H4 (cell line): ENCODE data around the gene PCSK5. TPM values are rescaled to one million over a fixed set of nuclear protein-coding genes. Genes with fewer than 3 reads are reported as not detected.
"Not testable (repeated sequence)": the region's sequence is repeated elsewhere in the genome, so short reads cannot be mapped to it uniquely, and the experiment has no call there.

Experiments
- DNase-seq: peaks from one replicate; pipeline ENCODE4 v3.0.0-alpha.2; 2015; ENCODE audit warnings: low spot score
- total RNA-seq: library from RNA; depleted of rRNA; stranded (reverse); fragments of >200 nt; shearing (Covaris generic); gene quantifications from 2 replicates; pipeline ENCODE4 v1.2.3, GENCODE V29; 2014

PCSK5 gene
- total RNA-seq, 1 experiment from 2014 or later: 2.4 TPM

DNA sequence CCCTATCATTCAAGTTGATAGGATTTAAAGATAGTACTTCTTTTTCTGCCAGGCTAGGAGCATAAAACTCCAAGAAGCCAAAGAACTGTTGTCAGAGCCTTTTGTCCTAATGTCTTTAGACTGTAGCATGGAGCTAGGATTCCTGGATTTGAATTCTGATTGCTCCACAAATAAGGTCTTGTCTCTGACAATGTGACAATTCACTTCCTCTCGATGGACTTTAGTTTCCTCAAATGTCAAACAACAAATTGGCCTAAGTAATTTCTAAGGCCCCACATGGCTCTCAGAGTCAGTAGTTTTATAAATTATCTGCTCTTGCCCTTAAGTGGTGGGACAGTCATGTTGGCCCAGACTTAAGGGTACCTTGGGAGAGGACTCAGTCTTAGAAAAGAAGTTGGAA lies 467.1 kb downstream of the PCSK5 start:
- no peak for DNase-seq

DNA sequence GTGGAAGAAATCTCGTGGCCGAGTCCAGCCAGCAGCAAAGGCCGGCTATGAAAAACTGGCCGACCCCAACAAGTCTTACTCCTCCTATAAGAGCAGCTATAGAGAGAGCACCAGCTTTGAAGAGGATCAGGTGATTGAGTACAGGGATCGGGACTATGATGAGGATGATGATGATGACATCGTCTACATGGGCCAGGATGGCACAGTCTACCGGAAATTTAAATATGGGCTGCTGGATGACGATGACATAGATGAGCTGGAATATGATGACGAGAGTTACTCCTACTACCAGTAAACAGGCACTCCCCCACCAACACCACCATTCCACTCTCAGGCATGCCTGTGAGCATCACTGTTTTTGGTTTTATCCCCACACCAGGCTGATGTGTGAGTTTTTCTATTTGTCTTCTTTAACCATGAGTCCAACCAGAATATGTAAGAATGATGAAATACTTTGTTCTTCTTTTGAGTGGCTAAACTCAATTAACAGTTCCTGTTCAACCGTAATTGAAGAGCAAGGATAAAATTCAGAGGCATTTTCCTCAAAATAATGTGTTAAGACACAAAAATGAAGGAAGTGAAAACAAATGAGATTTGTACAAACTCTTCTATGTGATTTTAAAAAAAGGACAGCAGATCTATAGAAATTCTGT lies 468.3 kb downstream of the PCSK5 start:
- no peak for DNase-seq

DNA sequence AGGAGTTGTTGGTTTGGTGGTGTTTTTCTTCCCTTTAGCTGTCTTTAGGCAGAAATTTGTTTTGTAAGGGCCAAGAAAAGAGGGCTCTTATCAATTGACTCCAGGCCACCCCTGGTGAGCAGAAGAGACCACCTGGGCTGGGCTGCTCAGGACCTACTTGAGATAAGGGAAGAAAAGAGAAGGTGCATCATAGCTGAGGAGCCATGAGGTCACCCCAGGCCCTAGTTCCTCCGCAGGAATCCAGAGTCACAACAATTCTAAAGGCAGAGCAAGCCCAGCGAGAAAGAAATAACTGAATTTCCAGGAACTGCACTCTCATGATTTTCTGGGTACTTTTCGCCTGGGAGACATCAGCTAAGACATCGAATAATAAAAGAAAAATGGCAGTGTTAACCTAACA lies 468.9 kb downstream of the PCSK5 start:
- DNase-seq: no peak

DNA sequence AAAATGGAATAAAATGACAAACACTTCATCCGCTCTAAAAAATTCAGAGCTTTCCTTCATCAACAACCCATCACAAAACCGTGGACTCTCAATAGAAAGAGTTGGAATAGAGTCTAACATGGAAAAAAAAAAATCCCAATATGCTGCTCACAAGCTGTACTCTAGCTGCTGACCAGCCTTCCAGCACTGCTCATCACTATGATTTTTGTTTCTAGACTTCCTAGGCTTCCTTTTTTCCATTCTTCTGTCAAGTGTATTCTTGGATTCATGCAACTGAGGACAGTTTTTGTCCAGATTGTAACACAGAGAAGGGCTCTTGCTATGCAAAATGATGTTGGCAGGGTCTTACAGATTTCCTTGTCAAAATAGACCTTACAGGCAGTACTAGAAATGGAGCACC lies 469.3 kb downstream of the PCSK5 start:
- no peak for DNase-seq

DNA sequence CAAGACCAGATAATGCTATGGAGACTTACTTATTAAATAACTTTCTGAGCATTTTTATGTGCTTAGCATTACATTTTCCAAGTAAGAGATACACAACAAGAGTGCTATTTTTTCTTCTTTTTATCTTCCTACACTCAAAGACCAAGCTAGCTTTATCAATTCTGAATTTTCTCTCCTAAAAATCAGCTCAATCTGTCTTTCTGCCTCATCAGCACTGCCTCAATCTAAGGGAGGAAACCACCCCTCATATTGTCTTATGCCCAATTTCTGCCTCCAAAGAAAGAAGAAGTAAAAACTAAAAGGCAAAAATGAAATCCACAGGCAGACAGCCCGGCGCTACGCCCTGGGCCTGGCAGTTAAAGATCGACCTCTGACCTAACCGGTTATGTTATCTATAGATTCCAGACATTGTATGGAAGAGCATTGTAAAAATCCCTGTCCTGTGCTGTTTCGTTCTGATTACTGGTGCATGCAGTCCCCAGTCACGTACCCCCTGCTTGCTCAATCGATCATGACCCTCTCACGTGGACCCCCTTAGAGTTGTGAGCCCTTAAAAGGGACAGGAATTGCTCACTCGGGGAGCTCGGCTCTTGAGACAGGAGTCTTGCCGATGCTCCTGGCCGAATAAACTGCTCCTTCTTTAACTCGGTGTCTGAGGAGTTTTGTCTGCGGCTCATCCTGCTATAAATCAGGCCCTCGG lies 472.0 kb downstream of the PCSK5 start:
- DNase-seq: not testable (repeated sequence)

DNA sequence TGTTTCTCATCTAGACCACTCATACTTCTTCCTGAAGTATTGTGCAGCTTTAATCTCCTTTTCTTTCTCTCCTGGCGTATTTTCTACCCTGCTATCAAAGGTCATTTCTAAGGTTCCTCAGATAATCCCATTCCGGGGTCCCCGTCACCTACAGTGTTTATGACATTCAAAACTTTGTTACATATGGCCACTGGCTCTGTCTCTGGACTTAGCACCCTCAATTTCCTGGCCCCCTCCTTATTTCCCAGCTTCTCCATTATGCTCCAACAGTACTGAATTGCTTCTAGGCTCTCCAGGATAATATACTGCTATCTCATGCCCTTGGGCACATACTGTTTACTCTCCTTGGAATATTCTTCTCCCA lies 472.5 kb downstream of the PCSK5 start:
- no peak for DNase-seq

DNA sequence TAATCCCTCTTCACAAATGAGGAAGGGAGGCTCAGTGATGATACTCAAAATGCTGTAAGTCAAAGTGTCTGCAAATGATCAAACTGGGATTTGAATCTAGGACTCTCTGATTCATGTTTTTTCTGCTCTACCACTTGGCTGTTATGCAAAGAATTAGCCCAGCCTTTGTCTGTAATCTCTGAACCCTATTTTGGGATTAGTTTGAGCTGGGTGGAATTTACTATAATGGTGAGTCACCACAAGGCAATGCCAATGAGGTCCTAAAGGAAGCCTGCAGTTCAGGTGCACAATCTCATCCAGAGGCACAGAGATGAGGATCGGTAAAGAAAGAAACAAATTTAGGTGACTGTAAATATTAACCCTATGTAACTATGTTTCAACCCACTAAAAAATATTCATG lies 474.6 kb downstream of the PCSK5 start:
- no peak for DNase-seq

DNA sequence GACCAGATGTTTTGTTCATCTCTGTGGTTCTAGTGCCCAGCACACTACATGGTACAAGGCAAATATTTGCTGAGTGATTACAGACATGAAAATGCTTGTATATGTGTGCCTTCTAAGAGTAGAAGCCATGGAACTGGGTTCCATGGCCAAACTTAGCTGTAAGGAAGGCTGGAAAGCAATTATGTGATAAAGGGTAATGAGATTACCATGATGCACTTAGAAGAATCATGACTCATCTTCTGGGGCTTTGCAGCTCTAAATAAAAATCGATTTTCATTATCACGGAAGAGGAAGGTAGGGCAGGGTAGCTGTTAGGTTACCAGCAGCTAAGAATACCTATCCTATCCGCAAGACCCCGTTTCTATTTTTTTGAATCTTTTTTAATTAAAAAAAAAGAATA lies 475.8 kb downstream of the PCSK5 start:
- DNase-seq: no peak

DNA sequence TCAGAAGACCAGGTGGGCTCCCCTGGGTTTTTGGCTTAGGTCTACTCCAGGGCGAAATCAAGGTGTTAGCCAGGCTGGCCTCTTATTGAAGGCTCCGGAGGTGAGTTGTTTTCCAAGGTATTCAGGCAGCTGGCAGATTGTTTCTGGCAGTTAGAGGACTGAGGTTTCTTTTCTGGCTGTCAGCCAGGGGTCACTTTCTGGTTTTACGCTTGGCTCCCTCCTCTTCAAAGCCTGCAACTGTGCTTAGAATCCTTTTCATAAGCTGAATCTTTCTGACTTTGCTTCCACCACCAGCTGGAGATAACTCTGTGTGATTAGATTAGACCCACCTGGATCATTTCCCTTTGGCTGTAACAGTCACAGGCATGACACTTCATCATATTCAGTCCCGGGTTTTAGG lies 479.1 kb downstream of the PCSK5 start:
- peak; percentile 48 for DNase-seq

DNA sequence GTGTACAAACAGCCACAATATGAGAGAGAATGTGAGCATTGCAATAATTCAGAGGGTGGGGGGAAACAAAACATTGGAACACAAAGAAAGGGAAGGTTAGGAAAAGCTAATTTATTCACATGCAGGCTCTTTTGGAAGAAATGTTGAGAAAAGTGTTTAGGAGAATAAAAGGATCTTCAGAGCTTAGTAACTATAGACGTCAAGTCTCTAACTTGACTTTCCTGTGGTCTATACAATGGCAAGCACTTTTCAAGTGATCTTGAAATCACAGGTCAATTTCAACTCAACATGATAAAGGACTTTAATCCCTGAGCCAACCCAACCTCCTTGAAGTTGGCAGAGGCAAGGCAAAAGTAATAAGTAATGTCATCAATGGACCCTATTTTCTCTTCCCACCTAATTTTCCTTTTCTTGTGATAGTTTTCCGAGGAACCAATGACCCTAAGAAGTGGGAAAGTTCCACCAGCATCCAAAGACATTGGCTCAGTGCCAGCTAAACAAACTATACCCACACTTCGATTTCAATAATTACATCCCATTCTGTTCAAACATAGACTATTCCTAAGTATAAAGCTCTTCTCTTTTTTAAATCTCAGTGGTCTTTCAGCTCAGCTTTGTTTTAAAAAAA lies 480.0 kb downstream of the PCSK5 start:
- no peak for DNase-seq

DNA sequence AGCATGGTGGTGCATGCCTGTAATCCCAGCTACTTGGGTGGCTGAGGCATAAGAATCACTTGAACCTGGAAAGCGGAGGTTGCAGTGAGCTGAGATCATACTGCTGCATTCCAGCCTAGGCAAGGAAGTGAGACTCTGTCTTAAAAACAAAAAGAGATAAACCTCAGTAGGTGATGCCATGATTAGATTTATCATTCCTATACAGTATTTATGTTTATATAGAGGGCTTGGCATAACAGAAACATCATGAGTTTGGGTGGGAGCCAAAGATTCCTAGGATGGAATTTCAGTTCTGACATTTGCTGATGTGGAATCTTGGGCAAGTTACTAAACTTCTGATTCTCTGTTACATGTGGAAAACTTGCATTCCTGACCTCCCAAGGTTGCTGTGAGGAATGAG lies 481.4 kb downstream of the PCSK5 start:
- DNase-seq: no peak

DNA sequence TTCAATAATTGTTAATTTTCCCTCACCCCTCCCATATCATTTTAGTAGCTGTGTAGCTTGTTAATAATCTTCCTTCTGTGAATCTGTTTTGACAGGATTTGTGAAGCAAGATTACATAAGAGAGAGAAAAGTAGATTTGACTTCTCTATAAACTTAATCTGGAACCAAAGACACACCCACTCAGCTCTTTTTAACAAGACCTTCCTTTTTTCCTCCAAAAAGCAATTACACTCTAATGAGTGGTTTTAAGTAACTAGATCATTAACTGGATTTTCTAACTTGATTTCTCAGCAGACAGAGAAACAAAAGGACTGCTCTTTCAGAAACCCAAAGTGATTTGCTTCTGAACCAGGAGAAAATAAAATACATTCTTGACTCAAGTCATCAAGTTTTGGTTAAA lies 481.9 kb downstream of the PCSK5 start:
- no peak for DNase-seq

DNA sequence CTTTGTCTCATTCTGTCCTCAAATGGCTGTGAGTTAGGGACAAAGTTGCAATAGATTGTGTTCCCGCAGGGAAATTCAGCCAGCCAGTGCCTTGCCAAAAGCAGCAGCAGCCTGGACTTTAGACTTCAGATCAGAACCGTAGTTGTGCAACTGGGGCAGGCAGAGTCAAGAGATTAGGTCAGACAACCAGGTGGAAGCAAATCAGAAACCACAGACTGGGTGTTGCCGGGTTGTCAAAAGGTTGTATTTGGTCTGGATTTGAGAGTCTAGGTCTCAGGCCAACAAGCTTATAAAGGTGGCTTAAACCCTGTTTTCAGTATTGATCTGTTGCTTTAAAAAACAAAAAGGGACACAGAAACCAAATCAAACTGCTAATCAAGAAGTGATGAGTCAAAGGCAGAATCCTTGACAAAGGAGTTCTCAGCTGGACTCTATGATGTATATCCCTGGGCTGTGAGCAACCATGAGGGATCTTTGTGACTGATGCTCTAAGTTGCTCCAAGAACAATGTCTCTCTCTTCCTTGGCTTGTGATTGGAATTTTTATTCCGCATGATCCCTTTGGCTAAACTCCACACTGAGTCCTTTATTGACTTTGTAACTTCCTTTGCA lies 482.8 kb downstream of the PCSK5 start:
- DNase-seq: no peak

DNA sequence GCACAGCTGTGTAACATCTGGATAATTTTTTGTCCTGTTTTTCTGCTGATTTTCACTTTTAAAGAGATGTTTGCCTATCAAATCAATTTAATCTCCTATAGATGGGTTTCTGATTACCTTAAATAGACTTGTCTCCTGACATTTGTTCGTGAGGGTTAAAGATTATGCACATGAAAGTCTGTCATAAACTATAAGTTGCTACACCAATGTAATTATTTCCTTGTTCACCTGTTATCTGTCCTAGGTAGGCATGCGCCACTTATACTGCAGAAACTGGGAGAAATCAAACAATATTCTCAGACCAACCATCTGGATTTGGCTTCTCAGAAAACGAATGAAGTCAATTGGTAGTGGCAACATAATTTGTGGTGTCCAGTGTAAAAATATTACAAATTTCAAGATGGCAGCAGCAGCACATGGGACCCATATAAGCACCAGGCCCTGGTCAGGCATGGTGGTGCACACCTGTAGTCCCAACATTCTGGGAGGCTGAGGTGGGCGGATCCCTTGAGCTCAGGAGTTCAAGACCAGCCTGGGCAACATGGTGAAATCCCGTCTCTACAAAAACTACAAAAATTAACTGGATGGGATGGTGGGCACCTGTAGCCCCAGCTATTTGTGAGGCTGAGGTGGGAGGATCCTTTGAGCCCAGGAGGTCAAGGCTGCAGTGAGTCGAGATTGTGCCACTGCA lies 483.5 kb downstream of the PCSK5 start:
- no peak for DNase-seq

DNA sequence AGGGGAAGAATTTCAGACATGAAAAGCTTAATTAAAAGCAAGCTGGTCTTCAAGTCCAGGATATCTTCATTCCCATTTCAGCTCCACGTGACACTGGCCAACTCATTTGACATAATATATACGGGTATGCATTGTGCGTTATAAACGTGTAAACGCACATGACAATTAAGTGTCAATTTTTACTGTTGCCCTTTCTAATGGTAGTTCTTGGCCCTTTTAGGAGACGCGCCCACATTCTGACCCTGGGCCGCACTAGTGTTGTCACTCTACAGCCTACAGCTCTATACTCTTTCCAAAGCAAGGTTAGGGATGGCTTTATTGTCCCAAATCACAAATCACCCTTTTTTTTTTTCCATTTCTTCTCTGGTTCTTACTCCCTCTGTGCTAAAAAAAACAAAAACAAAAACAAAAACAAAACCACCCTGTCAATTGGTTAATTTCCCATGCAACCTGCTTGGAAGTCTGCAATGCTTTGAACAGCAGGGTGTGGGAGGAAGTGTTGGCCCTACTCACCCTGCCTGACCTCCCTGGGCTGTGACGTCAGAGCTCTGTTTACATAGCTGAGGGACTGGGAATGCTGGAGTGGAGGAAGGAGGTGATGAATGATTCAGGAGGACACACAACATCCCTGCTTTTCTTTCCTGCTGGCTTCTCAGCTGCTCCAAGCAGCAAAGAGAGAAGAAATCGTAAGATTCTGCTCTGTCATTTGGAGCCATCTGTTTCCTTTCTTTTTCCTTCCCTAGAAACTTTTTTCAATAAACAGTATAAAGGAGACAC lies 484.5 kb downstream of the PCSK5 start:
- DNase-seq: peak; percentile 89

DNA sequence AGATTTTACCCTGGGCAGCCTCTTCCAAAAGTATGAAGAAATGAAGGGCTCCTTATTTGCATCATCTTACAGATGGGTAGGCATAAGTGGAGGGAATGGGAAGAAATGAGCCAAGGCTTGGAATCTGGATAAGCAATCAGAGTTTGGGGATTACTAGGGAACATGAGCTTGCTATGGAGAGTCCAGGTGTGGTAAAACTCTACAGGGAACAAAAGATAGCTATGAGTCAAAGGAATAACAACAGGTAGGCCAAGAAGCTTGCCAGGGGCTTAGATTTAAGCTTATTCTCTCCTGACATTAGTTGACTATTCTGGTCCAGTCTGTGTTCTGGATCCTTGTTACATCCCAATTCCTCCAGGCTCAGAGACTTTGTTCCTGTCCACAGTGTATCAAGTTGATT lies 487.3 kb downstream of the PCSK5 start:
- DNase-seq: no peak

DNA sequence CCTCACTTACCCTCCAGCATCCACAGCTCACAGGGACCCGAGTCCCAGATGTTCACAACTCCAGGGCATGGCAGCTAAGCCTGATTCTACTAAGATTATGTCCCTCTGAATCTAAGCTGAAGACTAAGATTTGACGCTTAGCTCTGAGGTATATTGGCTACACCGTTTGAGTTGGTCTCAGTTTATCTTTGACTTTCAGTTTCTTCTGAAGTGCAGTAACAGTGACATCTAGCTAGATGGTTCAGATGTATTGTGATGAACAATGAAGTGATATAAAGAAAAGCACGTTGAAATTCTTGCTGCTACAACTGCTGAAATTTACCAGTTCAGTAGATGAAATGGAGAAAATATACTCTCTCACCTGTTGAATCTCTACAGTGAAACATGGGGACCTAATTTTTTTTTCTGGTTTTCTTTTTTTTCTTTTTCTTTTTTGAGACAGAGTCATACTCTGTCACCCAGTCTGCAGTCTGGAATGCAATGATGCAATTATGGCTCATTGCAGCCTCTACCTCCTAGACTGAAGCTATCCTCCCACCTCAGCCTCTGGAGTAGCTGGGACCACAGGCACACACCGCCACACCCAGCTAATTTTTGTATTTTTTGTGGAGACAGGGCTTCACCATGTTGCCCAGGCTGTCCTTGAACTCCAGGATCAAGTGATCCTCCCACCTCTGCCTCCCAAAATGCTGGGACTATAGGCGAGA lies 488.0 kb downstream of the PCSK5 start:
- no peak for DNase-seq

DNA sequence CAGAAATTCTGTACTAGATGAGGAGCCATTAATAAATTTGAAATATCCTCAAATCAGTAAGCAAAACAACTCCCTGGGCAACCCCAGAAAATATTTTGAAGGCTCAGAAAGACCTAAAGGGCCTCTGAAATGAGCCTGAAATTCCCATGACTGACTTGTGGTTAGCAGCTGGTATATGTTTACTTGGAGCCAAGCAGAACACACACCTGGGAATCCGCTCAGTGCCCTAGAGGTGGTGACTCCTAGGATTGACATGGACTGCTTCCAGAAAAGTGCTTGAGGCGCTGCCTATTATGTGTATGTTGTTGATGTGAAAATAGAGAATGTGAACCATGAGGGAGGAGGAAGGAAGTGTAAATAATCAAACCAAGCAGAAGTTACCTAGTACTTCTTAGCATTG lies 489.0 kb downstream of the PCSK5 start:
- peak; percentile 64 for DNase-seq

DNA sequence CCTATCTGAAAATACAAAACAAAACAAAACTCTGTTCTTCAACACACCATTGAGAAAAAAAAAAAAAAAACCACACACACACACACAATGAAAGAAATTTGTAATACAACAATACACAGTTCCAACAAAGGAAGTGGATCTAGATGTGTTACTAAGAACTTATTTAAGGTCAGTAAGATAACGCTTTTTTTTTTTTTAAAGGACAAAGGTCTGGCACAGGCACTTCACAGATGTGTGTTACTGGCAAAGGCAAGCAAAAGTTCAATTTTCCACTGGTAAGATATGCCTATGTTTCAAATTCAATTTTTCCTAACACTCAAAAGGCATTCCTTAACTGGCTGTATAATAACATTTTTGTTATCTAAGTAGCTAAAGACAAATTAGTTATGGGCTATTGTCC lies 500.2 kb downstream of the PCSK5 start:
- no peak for DNase-seq

DNA sequence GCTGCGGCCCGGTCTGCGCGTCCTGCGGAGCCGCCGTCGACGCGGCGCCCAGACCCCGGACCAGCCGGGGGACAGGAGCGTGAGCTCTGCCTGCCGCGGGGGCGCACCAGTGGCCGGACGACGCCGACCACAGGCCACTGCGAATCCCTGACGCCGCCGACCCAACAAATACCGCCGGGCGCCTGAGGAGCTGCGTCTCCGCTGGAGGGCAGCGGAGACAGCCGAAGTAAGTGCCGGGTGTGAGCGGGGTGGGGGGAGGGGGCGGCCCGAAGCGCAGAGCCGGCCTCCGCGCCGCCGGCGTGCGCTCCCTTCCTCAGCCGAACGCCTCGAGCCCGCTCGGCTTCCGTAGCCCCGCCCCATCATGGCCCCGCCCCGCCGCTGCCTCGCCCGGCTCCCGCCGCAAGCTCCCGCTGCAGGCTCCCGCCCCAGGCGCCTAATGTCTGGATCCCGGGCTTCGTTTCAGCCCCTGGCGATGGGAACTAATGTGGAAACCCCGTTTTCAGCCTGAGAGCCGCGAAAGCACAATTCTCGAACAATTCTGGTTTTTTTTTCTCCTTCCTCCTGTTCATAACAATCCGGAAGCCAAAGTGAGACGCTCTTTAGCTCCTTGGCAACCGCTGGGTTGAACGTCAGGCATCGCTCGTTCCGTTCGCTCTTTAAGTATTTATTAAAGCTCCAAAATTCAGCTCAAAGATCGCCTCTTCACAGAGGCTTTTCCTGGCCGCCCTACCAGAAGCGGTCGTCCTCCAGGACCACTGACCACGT lies 503.9 kb downstream of the PCSK5 start, which contains the start of gene RFK:
RFK (minus strand) TSS at position 232 of the 765 bp plus-strand sequence. CDS start 255 bp downstream, outside the sequence.
- peak; percentile 80 for DNase-seq
